ENCODE results near the gene DYNC2I2.
"Not testable (repeated sequence)": the region's sequence is repeated elsewhere in the genome, so short reads cannot be mapped to it uniquely, and the experiment has no call there.

The DYNC2I2 gene

GRCh38 chr9:128656416-128657343 is at the start of gene DYNC2I2:
TSS of gene DYNC2I2 (minus strand) at chr9:128656847. CDS start at chr9:128656726, 121 bp downstream.
- peak; percentile 98 for DNase-seq (ENCODE audit: low spot score)

- DNase-seq (ENCODE audit: low spot score) = no peak
These were observed 49.4 kb upstream of the DYNC2I2 start for GRCh38 chr9:128706045-128706444.

GRCh38 chr9:128705051-128705965 is 48.7 kb upstream of the DYNC2I2 start:
- peak; percentile 22 for DNase-seq (ENCODE audit: low spot score)

GRCh38 chr9:128704356-128704670 is 47.7 kb upstream of the DYNC2I2 start:
- no peak for DNase-seq (ENCODE audit: low spot score)

GRCh38 chr9:128703616-128704355 is 47.1 kb upstream of the DYNC2I2 start:
- DNase-seq (ENCODE audit: low spot score) = peak; percentile 31

- DNase-seq (ENCODE audit: low spot score) = peak; percentile 78
These were observed 46.4 kb upstream of the DYNC2I2 start for GRCh38 chr9:128702949-128703615.

GRCh38 chr9:128702445-128702948 is 45.9 kb upstream of the DYNC2I2 start, which contains the start of gene PKN3:
TSS of gene PKN3 (plus strand) at chr9:128702503. CDS start at chr9:128702916, 413 bp downstream.
- peak; percentile 96 for DNase-seq (ENCODE audit: low spot score)

GRCh38 chr9:128701227-128701854 is 44.7 kb upstream of the DYNC2I2 start:
- no peak for DNase-seq (ENCODE audit: low spot score)

GRCh38 chr9:128699096-128699795 is 42.6 kb upstream of the DYNC2I2 start:
- not testable (repeated sequence) for DNase-seq (ENCODE audit: low spot score)

- DNase-seq (ENCODE audit: low spot score) = no peak
These were observed 40.5 kb upstream of the DYNC2I2 start for GRCh38 chr9:128696923-128697707.

- no peak for DNase-seq (ENCODE audit: low spot score)
These were observed 37.7 kb upstream of the DYNC2I2 start for GRCh38 chr9:128694344-128694743.

- DNase-seq (ENCODE audit: low spot score) = not testable (repeated sequence)
These were observed 37.1 kb upstream of the DYNC2I2 start for GRCh38 chr9:128693738-128694137.

- DNase-seq (ENCODE audit: low spot score) = no peak
These were observed 34.0 kb upstream of the DYNC2I2 start for GRCh38 chr9:128690684-128691034.

- DNase-seq (ENCODE audit: low spot score) = peak; percentile 82
These were observed 33.4 kb upstream of the DYNC2I2 start for GRCh38 chr9:128689820-128690683.

GRCh38 chr9:128689293-128689774 is 32.7 kb upstream of the DYNC2I2 start:
- DNase-seq (ENCODE audit: low spot score) = peak; percentile 74

- DNase-seq (ENCODE audit: low spot score) = peak; percentile 99
These were observed 32.0 kb upstream of the DYNC2I2 start, which contains the start of gene SET for GRCh38 chr9:128688501-128689292. TSS of gene SET (plus strand) at chr9:128689222. CDS start at chr9:128689583, 361 bp downstream.

- DNase-seq (ENCODE audit: low spot score) = no peak
These were observed 30.8 kb upstream of the DYNC2I2 start for GRCh38 chr9:128687453-128687852.
